T-helper 1 cell treated with Interleukin-12 subunit alpha and Interleukin-12 subunit beta and Interleukin-4 antibody, amounts not matched to agents 30 ng/mL and 1 ng/mL, for 36 hours (primary cell): ENCODE data around the gene NTN4. TPM values are rescaled to one million over a fixed set of nuclear protein-coding genes. Genes with fewer than 3 reads are reported as not detected.
"Not testable (repeated sequence)": the region's sequence is repeated elsewhere in the genome, so short reads cannot be mapped to it uniquely, and the experiment has no call there.

Source experiments
- intact Hi-C: fragments of 100-400 bp; cut with micrococcal nuclease; formaldehyde crosslinking; loops from one replicate; pipeline ENCODE4 v1.15.1; 2024
- total RNA-seq: library from RNA; stranded (reverse); gene quantifications from 2 replicates; pipeline ENCODE4 v1.2.3, GENCODE V29; 2022

Gene NTN4
- total RNA-seq, 1 donor from 2014 or later: not detected

GRCh38 chr12:95663525-95663924 is 127.0 kb downstream of the NTN4 start:
- intact Hi-C loops: no loop called here

GRCh38 chr12:95661360-95661759 is 129.2 kb downstream of the NTN4 start:
- intact Hi-C loops: no loop called here

GRCh38 chr12:95658386-95658785 is 132.2 kb downstream of the NTN4 start:
- intact Hi-C loops: no loop called here

- intact Hi-C loops: not testable (repeated sequence)
Observed at GRCh38 chr12:95654665-95655064, 135.9 kb downstream of the NTN4 start.

GRCh38 chr12:95653771-95654546 is 136.6 kb downstream of the NTN4 start:
- intact Hi-C loops: no loop called here

GRCh38 chr12:95651681-95652080 is 138.9 kb downstream of the NTN4 start:
- intact Hi-C loops: no loop called here

- intact Hi-C loops: no loop called here
Observed at GRCh38 chr12:95648990-95649791, 141.4 kb downstream of the NTN4 start.

GRCh38 chr12:95646781-95647190 is 143.8 kb downstream of the NTN4 start:
- intact Hi-C loops: no loop called here

- intact Hi-C loops: no loop called here
Observed at GRCh38 chr12:95643256-95643655, 147.3 kb downstream of the NTN4 start.

- intact Hi-C loops: no loop called here
Observed at GRCh38 chr12:95642583-95642982, 148.0 kb downstream of the NTN4 start.

GRCh38 chr12:95641299-95641952 is 149.1 kb downstream of the NTN4 start:
- intact Hi-C loops: no loop called here

GRCh38 chr12:95640516-95640915 is 150.0 kb downstream of the NTN4 start:
- intact Hi-C loops: no loop called here

- intact Hi-C loops: no loop called here
Observed at GRCh38 chr12:95637471-95638155, 153.0 kb downstream of the NTN4 start.

- intact Hi-C loops: no loop called here
Observed at GRCh38 chr12:95637010-95637409, 153.6 kb downstream of the NTN4 start.

GRCh38 chr12:95634622-95635621 is 155.6 kb downstream of the NTN4 start:
- intact Hi-C loops: no loop called here

- intact Hi-C loops: no loop called here
Observed at GRCh38 chr12:95633732-95634465, 156.7 kb downstream of the NTN4 start.

GRCh38 chr12:95633049-95633731 is 157.4 kb downstream of the NTN4 start:
- intact Hi-C loops: no loop called here

- intact Hi-C loops: no loop called here
Observed at GRCh38 chr12:95630496-95630895, 160.1 kb downstream of the NTN4 start.

- intact Hi-C loops: no loop called here
Observed at GRCh38 chr12:95629392-95629791, 161.2 kb downstream of the NTN4 start.
